Measurements from ENCODE around the gene RSPRY1. TPM values are rescaled to one million over a fixed set of nuclear protein-coding genes. Genes with fewer than 3 reads are reported as not detected.

The RSPRY1 gene
- total RNA-seq, 2 experiments from 2014 or later: 24.6 to 30.2 TPM

- Mint-ChIP-seq H3K4me1 (peaks cover 39% of the 10 kb centered on the region), H3K27me3 (no peaks in the 10 kb centered on the region), H3K27ac (no peak overlapping the region), H3K4me3 (no peak overlapping the region), H3K36me3 (ENCODE audit: low read depth) (no peaks in the 10 kb centered on the region), H3K9me3 (ENCODE audit: low read depth) (no peaks in the 10 kb centered on the region)
- CTCF ChIA-PET: interaction anchor here (0.6 kb wide), 1 partner anchor 214 kb away, joined by 3 read pairs; no protein-coding TSS in a partner anchor
- DNase-seq: no peak
- no peak for ATAC-seq
- intact Hi-C loops (cut with DNase I, micrococcal nuclease): no loop called here
- POLR2A ChIA-PET: no interaction called here
These were observed 90.5 kb downstream of the RSPRY1 start for GRCh38 chr16:57276596-57276995.

- intact Hi-C loops (cut with DNase I, micrococcal nuclease): no loop called here
- H3K4me3 Mint-ChIP-seq: no peak overlapping the region
These were observed 91.5 kb downstream of the RSPRY1 start for GRCh38 chr16:57277586-57277985.

GRCh38 chr16:57278494-57278893 lies 92.4 kb downstream of the RSPRY1 start:
- intact Hi-C loops (cut with DNase I, micrococcal nuclease): no loop called here
- H3K9me3 Mint-ChIP-seq (ENCODE audit: low read depth): no peaks in the 10 kb centered on the region
- H3K36me3 Mint-ChIP-seq (ENCODE audit: low read depth): no peaks in the 10 kb centered on the region
- ChIA-PET POLR2A (no interaction called here), CTCF (interaction anchor here (0.7 to 0.9 kb wide), 2 partner anchors 9 to 22 kb away, joined by 3 read pairs; no protein-coding TSS in a partner anchor)
- no peak overlapping the region for H3K4me3 Mint-ChIP-seq
- H3K27ac Mint-ChIP-seq: no peak overlapping the region
- no peak for DNase-seq
- no peak for ATAC-seq
- peaks cover 42% of the 10 kb centered on the region for H3K4me1 Mint-ChIP-seq
- H3K27me3 Mint-ChIP-seq: no peaks in the 10 kb centered on the region

More at GRCh38 chr16:57277586-57277985, 91.5 kb downstream of the RSPRY1 start:
- CTCF ChIA-PET: interaction anchor here (0.6 kb wide), 1 partner anchor 17 kb away, joined by 3 read pairs; no protein-coding TSS in a partner anchor
- Mint-ChIP-seq H3K9me3 (ENCODE audit: low read depth) (no peaks in the 10 kb centered on the region), H3K27ac (no peak overlapping the region), H3K27me3 (no peaks in the 10 kb centered on the region), H3K4me1 (peaks cover 39% of the 10 kb centered on the region), H3K36me3 (ENCODE audit: low read depth) (no peaks in the 10 kb centered on the region)
- ATAC-seq (peak; percentile 97), DNase-seq (peak; percentile 83)
- POLR2A ChIA-PET: interaction anchor here (0.7 to 1.0 kb wide), 3 partner anchors 18 to 141 kb away, joined by 3 to 6 read pairs (median 3); no protein-coding TSS in a partner anchor

GRCh38 chr16:57279780-57280638 lies 93.9 kb downstream of the RSPRY1 start:
- ATAC-seq: no peak
- no peaks in the 10 kb centered on the region for H3K27me3 Mint-ChIP-seq
- CTCF ChIA-PET: interaction anchor here (0.5 to 1.4 kb wide), 5 partner anchors 10 to 137 kb away, joined by 3 to 5 read pairs (median 3); no protein-coding TSS in a partner anchor
- DNase-seq: no peak
- peaks cover 50% of the 10 kb centered on the region for H3K4me1 Mint-ChIP-seq
- intact Hi-C loops (cut with DNase I, micrococcal nuclease): loop anchor here (10.0 kb wide), 2 partner anchors 95 to 195 kb away; partner anchors contain the start of genes PSME3IP1 (in 1 of the 2) and RSPRY1 (in 1 of the 2)
- H3K36me3 Mint-ChIP-seq (ENCODE audit: low read depth): no peaks in the 10 kb centered on the region
- H3K9me3 Mint-ChIP-seq (ENCODE audit: low read depth): no peaks in the 10 kb centered on the region
- no peak overlapping the region for H3K4me3 Mint-ChIP-seq
- POLR2A ChIA-PET: no interaction called here
- H3K27ac Mint-ChIP-seq: no peak overlapping the region

- CTCF ChIA-PET: no interaction called here
- no peaks in the 10 kb centered on the region for H3K36me3 Mint-ChIP-seq (ENCODE audit: low read depth)
These were observed 95.7 kb downstream of the RSPRY1 start for GRCh38 chr16:57281791-57282190.

GRCh38 chr16:57282510-57283213 lies 96.5 kb downstream of the RSPRY1 start:
- ATAC-seq (no peak), DNase-seq (no peak)
- Mint-ChIP-seq H3K27me3 (no peaks in the 10 kb centered on the region), H3K4me3 (no peak overlapping the region), H3K9me3 (ENCODE audit: low read depth) (no peaks in the 10 kb centered on the region), H3K27ac (no peak overlapping the region), H3K36me3 (ENCODE audit: low read depth) (no peaks in the 10 kb centered on the region), H3K4me1 (peaks cover 39% of the 10 kb centered on the region)
- ChIA-PET POLR2A (no interaction called here), CTCF (no interaction called here)
- intact Hi-C loops (cut with DNase I, micrococcal nuclease): loop anchor here (10.0 kb wide), 2 partner anchors 98 to 198 kb away; partner anchors contain the start of genes PSME3IP1 (in 1 of the 2) and RSPRY1 (in 1 of the 2)

More at GRCh38 chr16:57281791-57282190, 95.7 kb downstream of the RSPRY1 start:
- Mint-ChIP-seq H3K27me3 (no peaks in the 10 kb centered on the region), H3K4me3 (no peak overlapping the region), H3K9me3 (ENCODE audit: low read depth) (no peaks in the 10 kb centered on the region), H3K4me1 (peaks cover 48% of the 10 kb centered on the region), H3K27ac (no peak overlapping the region)
- no peak for ATAC-seq
- DNase-seq: no peak
- POLR2A ChIA-PET: no interaction called here
- intact Hi-C loops (cut with DNase I, micrococcal nuclease): loop anchor here (10.0 kb wide), 2 partner anchors 97 to 197 kb away; partner anchors contain the start of genes PSME3IP1 (in 1 of the 2) and RSPRY1 (in 1 of the 2)

- no peaks in the 10 kb centered on the region for H3K27me3 Mint-ChIP-seq
- no peaks in the 10 kb centered on the region for H3K9me3 Mint-ChIP-seq (ENCODE audit: low read depth)
- H3K36me3 Mint-ChIP-seq (ENCODE audit: low read depth): no peaks in the 10 kb centered on the region
- intact Hi-C loops (cut with DNase I, micrococcal nuclease): loop anchor here (10.0 kb wide), 2 partner anchors 99 to 199 kb away; partner anchors contain the start of genes PSME3IP1 (in 1 of the 2) and RSPRY1 (in 1 of the 2)
- H3K4me1 Mint-ChIP-seq: peaks cover 32% of the 10 kb centered on the region
- ATAC-seq (no peak), DNase-seq (no peak)
- H3K27ac Mint-ChIP-seq: peak overlapping the region; percentile 42
- peak overlapping the region; percentile 64 for H3K4me3 Mint-ChIP-seq
- POLR2A ChIA-PET: no interaction called here
- CTCF ChIA-PET: no interaction called here
These were observed 97.3 kb downstream of the RSPRY1 start for GRCh38 chr16:57283214-57283958.

- Mint-ChIP-seq H3K27ac (peak overlapping the region; percentile 42), H3K9me3 (ENCODE audit: low read depth) (no peaks in the 10 kb centered on the region), H3K4me3 (peak overlapping the region; percentile 64), H3K36me3 (ENCODE audit: low read depth) (no peaks in the 10 kb centered on the region), H3K4me1 (peaks cover 27% of the 10 kb centered on the region), H3K27me3 (no peaks in the 10 kb centered on the region)
- ATAC-seq (peak; percentile 24), DNase-seq (no peak)
- intact Hi-C loops (cut with DNase I, micrococcal nuclease): loop anchor here (10.0 kb wide), 2 partner anchors 99 to 199 kb away; partner anchors contain the start of genes PSME3IP1 (in 1 of the 2) and RSPRY1 (in 1 of the 2)
- CTCF ChIA-PET: no interaction called here
- POLR2A ChIA-PET: no interaction called here
These were observed 97.8 kb downstream of the RSPRY1 start for GRCh38 chr16:57283959-57284208.

- ChIA-PET CTCF (no interaction called here), POLR2A (no interaction called here)
- DNase-seq: peak; percentile 53
- H3K4me3 Mint-ChIP-seq: peak within 1 kb of the TSS; percentile 73
- no peaks in the 10 kb centered on the region for H3K27me3 Mint-ChIP-seq
- peaks cover 26% of the 10 kb centered on the region for H3K4me1 Mint-ChIP-seq
- intact Hi-C loops (cut with DNase I, micrococcal nuclease): loop anchor here (10.0 kb wide), 2 partner anchors 100 to 200 kb away; partner anchors contain the start of genes PSME3IP1 (in 1 of the 2) and RSPRY1 (in 1 of the 2)
- H3K27ac Mint-ChIP-seq: peak within 1 kb of the TSS; percentile 42
- ATAC-seq: peak; percentile 56
- H3K36me3 Mint-ChIP-seq (ENCODE audit: low read depth): no peaks in the 10 kb centered on the region
- H3K9me3 Mint-ChIP-seq (ENCODE audit: low read depth): no peaks in the 10 kb centered on the region
These were observed 98.3 kb downstream of the RSPRY1 start, which contains the start of gene PLLP for GRCh38 chr16:57284209-57284951. Gene PLLP, minus strand, starts transcription at chr16:57284672. Its CDS starts 132 bp downstream, at chr16:57284540.

GRCh38 chr16:57284952-57285363 lies 98.8 kb downstream of the RSPRY1 start:
- Mint-ChIP-seq H3K4me1 (peaks cover 29% of the 10 kb centered on the region), H3K4me3 (peak overlapping the region; percentile 73), H3K27ac (no peak overlapping the region), H3K27me3 (no peaks in the 10 kb centered on the region), H3K36me3 (ENCODE audit: low read depth) (no peaks in the 10 kb centered on the region), H3K9me3 (ENCODE audit: low read depth) (no peaks in the 10 kb centered on the region)
- no peak for DNase-seq
- intact Hi-C loops (cut with DNase I, micrococcal nuclease): loop anchor here (10.0 kb wide), 2 partner anchors 100 to 200 kb away; partner anchors contain the start of genes PSME3IP1 (in 1 of the 2) and RSPRY1 (in 1 of the 2)
- ATAC-seq: no peak
- POLR2A ChIA-PET: no interaction called here
- CTCF ChIA-PET: no interaction called here

All from activated CD4-positive, alpha-beta T cell treated with anti-CD3 and anti-CD28 coated beads for 36 hours (primary cell).